ENCODE data around the gene ZNF580. TPM values are rescaled to one million over a fixed set of nuclear protein-coding genes. Genes with fewer than 3 reads are reported as not detected.

The ZNF580 gene
- total and polyA plus RNA-seq, 11 donors: 8.2 to 41.5 (median 21.1) TPM

DNA sequence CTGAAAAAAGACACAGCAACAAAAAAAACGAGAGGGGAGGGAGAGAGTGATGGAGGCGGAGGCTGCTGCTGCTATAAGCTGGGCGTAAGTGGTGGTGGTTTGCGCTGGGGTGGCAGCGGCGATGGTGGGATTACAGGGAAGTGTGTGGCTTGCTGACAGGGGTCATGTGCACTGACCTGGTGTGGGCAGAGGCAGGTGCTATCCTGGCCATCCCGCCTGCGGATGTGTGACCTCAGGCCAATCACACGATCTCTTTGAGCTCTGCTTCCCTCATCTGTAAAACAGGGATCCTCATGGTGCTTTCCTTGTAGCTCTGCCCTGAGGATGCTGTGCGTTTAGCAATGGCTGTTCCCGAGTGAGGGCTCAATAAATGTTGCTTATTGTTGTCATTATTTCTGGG lies 3.3 kb upstream of the ZNF580 start:
- DNase-seq (peak in 1 of 5 donors; percentile 24), ATAC-seq (no peak)
- Histone ChIP-seq H3K27ac (peak overlapping the region in 1 of 12 donors; percentile 7), H3K27me3 (no peaks in the 10 kb centered on the region), H3K4me1 (peaks cover 9 to 75% (median 45%) of the 10 kb centered on the region in 12 donors), H3K36me3 (peaks cover 0 to 6% (median 0%) of the 10 kb centered on the region in 9 donors), H3K9me3 (no peaks in the 10 kb centered on the region), H3K4me3 (no peak overlapping the region)
- intact Hi-C loops (cut with DNase I): loop anchor here in 2 of 10 donors (5.0 to 10.0 kb wide), 2 partner anchors 50 to 253 kb away; partner anchors contain the start of genes RPL28 (in 1 of the 2) and TMEM238 (in 1 of the 2)
- 73 to 78% (median 75%) methylated on average over 11 of the region's 11 CpGs for WGBS, 4 donors
- TF ChIP-seq POLR2A (IDR thresholded peaks at IDR 0.05): no peak
- TF ChIP-seq, protein P1, sequence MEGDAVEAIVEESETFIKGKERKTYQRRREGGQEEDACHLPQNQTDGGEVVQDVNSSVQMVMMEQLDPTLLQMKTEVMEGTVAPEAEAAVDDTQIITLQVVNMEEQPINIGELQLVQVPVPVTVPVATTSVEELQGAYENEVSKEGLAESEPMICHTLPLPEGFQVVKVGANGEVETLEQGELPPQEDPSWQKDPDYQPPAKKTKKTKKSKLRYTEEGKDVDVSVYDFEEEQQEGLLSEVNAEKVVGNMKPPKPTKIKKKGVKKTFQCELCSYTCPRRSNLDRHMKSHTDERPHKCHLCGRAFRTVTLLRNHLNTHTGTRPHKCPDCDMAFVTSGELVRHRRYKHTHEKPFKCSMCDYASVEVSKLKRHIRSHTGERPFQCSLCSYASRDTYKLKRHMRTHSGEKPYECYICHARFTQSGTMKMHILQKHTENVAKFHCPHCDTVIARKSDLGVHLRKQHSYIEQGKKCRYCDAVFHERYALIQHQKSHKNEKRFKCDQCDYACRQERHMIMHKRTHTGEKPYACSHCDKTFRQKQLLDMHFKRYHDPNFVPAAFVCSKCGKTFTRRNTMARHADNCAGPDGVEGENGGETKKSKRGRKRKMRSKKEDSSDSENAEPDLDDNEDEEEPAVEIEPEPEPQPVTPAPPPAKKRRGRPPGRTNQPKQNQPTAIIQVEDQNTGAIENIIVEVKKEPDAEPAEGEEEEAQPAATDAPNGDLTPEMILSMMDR (IDR thresholded peaks at IDR 0.05): no peak

DNA sequence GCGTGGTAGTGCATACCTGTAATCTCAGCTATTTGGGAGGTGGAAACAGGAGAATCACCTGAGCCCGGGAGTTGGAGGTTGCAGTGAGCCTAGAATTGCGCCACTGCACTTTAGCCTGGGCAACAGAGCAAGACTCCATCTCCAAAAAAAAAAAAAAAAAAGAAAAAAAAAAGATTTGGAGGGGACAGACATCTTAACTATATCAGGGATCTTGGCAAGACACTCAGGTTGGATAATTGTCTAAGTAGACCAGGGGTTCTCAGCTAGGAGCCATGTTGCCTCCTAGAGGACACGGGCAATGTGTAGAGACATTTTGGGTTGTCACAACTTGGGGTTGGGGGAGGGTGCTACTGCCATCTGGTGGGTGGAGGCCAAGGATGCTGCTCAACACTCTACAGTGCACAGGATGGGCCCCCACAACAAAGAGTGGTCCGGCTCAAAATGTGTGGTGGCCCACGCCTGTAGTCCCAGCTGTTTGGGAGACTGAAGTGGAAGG lies 1.9 kb upstream of the ZNF580 start:
- DNase-seq (peak in 2 of 5 donors; percentile 17 to 37), ATAC-seq (no peak)
- TF ChIP-seq, protein P1 (IDR thresholded peaks at IDR 0.05): peak in 10 of 12 donors; percentile 20 to 56 (median 28)
- TF ChIP-seq POLR2A (IDR thresholded peaks at IDR 0.05): peak in 1 of 2 donors; percentile 15
- WGBS, 4 donors: 82 to 86% (median 85%) methylated on average over 6 of the region's 6 CpGs
- Histone ChIP-seq H3K4me3 (no peak overlapping the region), H3K9me3 (no peaks in the 10 kb centered on the region), H3K4me1 (peaks cover 15 to 81% (median 52%) of the 10 kb centered on the region in 12 donors), H3K27ac (peak overlapping the region in 2 of 12 donors; percentile 84 to 96), H3K27me3 (no peaks in the 10 kb centered on the region), H3K36me3 (peaks cover 0 to 6% (median 0%) of the 10 kb centered on the region in 9 donors)
- intact Hi-C loops (cut with DNase I): loop anchor here in 2 of 10 donors (5.0 to 10.0 kb wide), 2 partner anchors 52 to 254 kb away; partner anchors contain the start of genes RPL28 (in 1 of the 2) and TMEM238 (in 1 of the 2)

DNA sequence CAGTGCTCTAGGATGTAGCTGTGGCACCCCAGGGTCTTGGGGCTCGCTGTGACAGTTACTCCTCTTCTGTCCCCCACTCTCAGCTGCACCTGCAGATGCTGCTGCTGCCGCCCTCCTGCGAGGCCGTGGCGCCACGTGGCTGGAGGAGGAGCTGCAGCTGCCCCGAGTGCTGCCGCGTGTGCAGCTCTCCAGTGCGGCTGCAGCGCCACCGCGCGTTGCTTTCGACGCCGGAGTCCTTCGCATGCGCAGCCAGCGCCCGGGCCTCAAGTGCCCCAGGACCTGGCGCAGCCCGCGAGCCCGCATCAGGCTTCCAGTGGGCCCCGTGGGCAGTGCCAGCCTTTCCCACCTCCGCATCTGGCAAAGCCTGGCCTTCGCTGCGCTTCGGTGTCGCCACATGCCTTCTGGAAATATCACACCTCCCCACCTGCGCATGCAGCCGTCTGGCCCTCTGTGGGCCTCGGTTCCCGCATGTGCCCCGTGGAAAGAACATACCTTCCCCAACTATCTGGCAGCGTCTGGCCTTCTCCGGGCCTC lies 692 bp upstream of the ZNF580 start:
- H3K4me1 ChIP-seq: peaks cover 15 to 88% (median 57%) of the 10 kb centered on the region in 12 donors

More for the DNA sequence above, 692 bp upstream of the ZNF580 start:
- ATAC-seq (peak in 3 of 4 donors; percentile 4 to 26 (median 12)), DNase-seq (peak; percentile 57 to 81 (median 69))
- Histone ChIP-seq H3K27me3 (no peaks in the 10 kb centered on the region), H3K27ac (peak overlapping the region; percentile 83 to 96 (median 92)), H3K36me3 (peaks cover 0 to 14% (median 5%) of the 10 kb centered on the region in 9 donors), H3K4me3 (peak overlapping the region; percentile 64 to 98 (median 84)), H3K9me3 (no peaks in the 10 kb centered on the region)
- 6 to 16% (median 11%) methylated on average over 13 to 38 of the region's 38 CpGs for WGBS, 4 donors
- intact Hi-C loops (cut with DNase I): no loop called here
- TF ChIP-seq POLR2A (IDR thresholded peaks at IDR 0.05): peak in 1 of 2 donors; percentile 24
- TF ChIP-seq, protein P1 (IDR thresholded peaks at IDR 0.05): peak; percentile 12 to 61 (median 40)

Data from heart left ventricle (tissue), 16 donors.